B cell (primary cell): Measurements from ENCODE around the gene PLTP. TPM values are rescaled to one million over a fixed set of nuclear protein-coding genes. Genes with fewer than 3 reads are reported as not detected.

Source experiments
- ATAC-seq: fragments of 200-7000 bp; cut with Tn5 transposase; one replicate; pipeline ENCODE4 v1.10.0; 2021; ENCODE audit warnings: low read depth, mild to moderate bottlenecking, moderate number of reproducible peaks, moderate library complexity
- CTCF ChIA-PET: fragments of 350-600 bp; sonication (Branson Sonifier 250); formaldehyde crosslinking; loops from one replicate; lab custom pipeline; 2021; ENCODE audit warnings: antibody characterized with exemption, inconsistent platforms; lab: Charles Lee
- POLR2A ChIA-PET: fragments of 350-600 bp; sonication (Branson Sonifier 250); formaldehyde crosslinking; loops from one replicate; lab custom pipeline; 2021; ENCODE audit warnings: antibody characterized with exemption; lab: Charles Lee
- DNase-seq: peaks from one replicate; pipeline ENCODE4 v3.0.0; 2013
- H2AFZ ChIP-seq: 2 replicates; pipeline ENCODE4 v1.6.1; 2012; ENCODE audit warnings: mild to moderate bottlenecking, low read depth, low read length; ENCODE audit not compliant: insufficient read depth, poor library complexity, severe bottlenecking
- H3K27ac ChIP-seq, 2 donors: 1 replicate in 1 of 2; 2 replicates in 1 of 2; pipeline ENCODE4 v1.5.1; 2012 to 2013; ENCODE audit warnings: low read length in 2 of 2, mild to moderate bottlenecking in 2 of 2, moderate library complexity in 1 of 2
- H3K27me3 ChIP-seq, 4 experiments: fragments of 200-600 bp in 1 of 4; sonication (generic) in 1 of 4; replicated peaks in 1 of 4; 1 replicate in 2 of 4; 2 replicates in 2 of 4; pipeline versions ENCODE4 v1.6.1 to v1.7.0; 2013 to 2016; ENCODE audit warnings: low read length in 3 of 4, mild to moderate bottlenecking in 2 of 4, mixed read lengths in 1 of 4, moderate library complexity in 1 of 4; ENCODE audit not compliant: insufficient read depth in 4 of 4, control insufficient read depth in 3 of 4; ENCODE audit errors: control extremely low read depth in 1 of 4
- H3K36me3 ChIP-seq, 2 experiments: replicated peaks in 1 of 2; 1 replicate in 1 of 2; 2 replicates in 1 of 2; pipeline versions ENCODE4 v1.6.1 to v1.7.1; 2013; ENCODE audit warnings: low read length in 1 of 2; ENCODE audit not compliant: insufficient read depth in 2 of 2, control insufficient read depth in 1 of 2; ENCODE audit errors: control extremely low read depth in 1 of 2, extremely low read depth in 1 of 2
- H3K4me1 ChIP-seq, 2 donors: fragments of 200-600 bp in 1 of 2; sonication (generic) in 1 of 2; 1 replicate in 1 of 2; 2 replicates in 1 of 2; pipeline versions ENCODE4 v1.5.1 to v1.6.1; 2013 to 2017; ENCODE audit warnings: low read length in 2 of 2; ENCODE audit not compliant: control insufficient read depth in 2 of 2, insufficient read depth in 2 of 2
- H3K4me2 ChIP-seq: replicated peaks from 2 replicates; pipeline ENCODE3; 2012; ENCODE audit warnings: mild to moderate bottlenecking, low read depth, low read length; ENCODE audit not compliant: poor library complexity, severe bottlenecking
- H3K4me3 ChIP-seq, 5 experiments: fragments of 200-600 bp in 1 of 5; sonication (generic) in 1 of 5; 1 replicate in 3 of 5; 2 replicates in 2 of 5; pipeline versions ENCODE4 v1.5.1 to v1.7.0; 2011 to 2016; ENCODE audit warnings: low read length in 4 of 5, mild to moderate bottlenecking in 4 of 5, low read depth in 2 of 5, control low read depth in 1 of 5, moderate library complexity in 1 of 5; ENCODE audit not compliant: insufficient read depth in 1 of 5; ENCODE audit errors: control extremely low read depth in 1 of 5, extremely low read depth in 1 of 5
- H3K79me2 ChIP-seq: fragments of 200-600 bp; sonication (generic); one replicate; pipeline ENCODE4 v1.6.0; 2016; ENCODE audit warnings: low read length; ENCODE audit not compliant: control insufficient read depth, insufficient read depth
- H3K9ac ChIP-seq: fragments of 200-600 bp; sonication (generic); 2 replicates; pipeline ENCODE4 v1.6.1; 2017; ENCODE audit warnings: mild to moderate bottlenecking, low read length, moderate library complexity
- H3K9me3 ChIP-seq, 3 donors: one replicate each; pipeline versions ENCODE4 v1.6.1 to v1.7.1; 2013; ENCODE audit warnings: low read length in 2 of 3; ENCODE audit not compliant: control insufficient read depth in 2 of 3, insufficient read depth in 1 of 3; ENCODE audit errors: control extremely low read depth in 1 of 3
- H4K20me1 ChIP-seq: 2 replicates; pipeline ENCODE4 v1.6.0; 2012; ENCODE audit warnings: mild to moderate bottlenecking, low read length; ENCODE audit not compliant: insufficient read depth, control insufficient read depth, poor library complexity, severe bottlenecking
- H3K27ac Mint-ChIP-seq: one replicate; pipeline ENCODE4 v1.8.0; 2021; ENCODE audit warnings: mixed read lengths
- H3K27me3 Mint-ChIP-seq: one replicate; pipeline ENCODE4 v1.8.0; 2021; ENCODE audit warnings: mixed read lengths
- H3K4me1 Mint-ChIP-seq: one replicate; pipeline ENCODE4 v1.8.0; 2021; ENCODE audit warnings: mixed read lengths
- H3K4me3 Mint-ChIP-seq: one replicate; pipeline ENCODE4 v1.8.0; 2021; ENCODE audit warnings: mixed read lengths
- H3K9me3 Mint-ChIP-seq: one replicate; pipeline ENCODE4 v1.8.0; 2022; ENCODE audit warnings: mixed read lengths; ENCODE audit not compliant: insufficient read depth
- CTCF ChIP-seq: fragments of 200-600 bp; IDR thresholded peaks from one replicate; pipeline ENCODE4 v1.8.0; 2022; ENCODE audit warnings: antibody characterized with exemption, mild to moderate bottlenecking
- EZH2 ChIP-seq: IDR thresholded peaks from 2 replicates; pipeline ENCODE4 v1.6.1; 2012; ENCODE audit warnings: borderline replicate concordance, low read depth, mild to moderate bottlenecking, moderate library complexity, low read length; ENCODE audit not compliant: insufficient read depth, poor library complexity, severe bottlenecking
- WGBS: methylation state at CpG from one replicate; pipeline ENCODE4 v1.1.5; 2013; ENCODE audit warnings: missing lambda C conversion rate; ENCODE audit not compliant: insufficient coverage; 5-methylcytosine and 5-hydroxymethylcytosine counted together
- intact Hi-C: fragments of 100-400 bp; cut with micrococcal nuclease; formaldehyde crosslinking; loops from one replicate; pipeline ENCODE4 v1.10.0; 2022
- polyA plus RNA-seq: library from polyadenylated mRNA; depleted of rRNA; stranded (reverse); fragments of >200 nt; gene quantifications from 2 replicates; pipeline ENCODE4 v1.2.3, GENCODE V29; 2012
- total RNA-seq, 2 donors: library from RNA; stranded (reverse); fragments of 120-200 nt in 1 of 2; gene quantifications; 1 replicate in 1 of 2; 2 replicates in 1 of 2; pipeline versions ENCODE4 v1.2.3 to v1.2.4, GENCODE V29; 2013 to 2022

The PLTP gene
- total and polyA plus RNA-seq, 2 donors (not counting 1 experiment from before 2014, with no cell fraction given), result 1.4 to 4.0 TPM

- CTCF ChIA-PET, result interaction anchor here (1.1 kb wide), 1 partner anchor 24 kb away, joined by 3 read pairs; no protein-coding TSS in a partner anchor
- Histone ChIP-seq H3K79me2 (no peaks in the 10 kb centered on the region), H3K9me3 (peaks cover 0 to 3% (median 0%) of the 10 kb centered on the region in 3 donors), H3K4me2 (no peak overlapping the region), H3K36me3 (peaks cover 2 to 90% of the 10 kb centered on the region in 2 experiments), H3K4me3 (no peak overlapping the region), H4K20me1 (peaks cover 13% of the 10 kb centered on the region), H3K27me3 (no peaks in the 10 kb centered on the region), H2AFZ (no peak overlapping the region), H3K4me1 (no peaks in the 10 kb centered on the region), H3K27ac (no peak overlapping the region), H3K9ac (no peak overlapping the region)
- Mint-ChIP-seq H3K4me3 (no peak overlapping the region), H3K4me1 (peaks cover 4% of the 10 kb centered on the region), H3K9me3 (no peaks in the 10 kb centered on the region), H3K27me3 (no peaks in the 10 kb centered on the region), H3K27ac (peak overlapping the region; percentile 53)
- no peak for TF ChIP-seq EZH2
- no peak for TF ChIP-seq CTCF
- peak; percentile 25 for DNase-seq
- POLR2A ChIA-PET, result interaction anchor here (0.6 to 0.9 kb wide), 2 partner anchors 12 to 15 kb away, joined by 5 to 9 read pairs; partner anchors contain the start of gene PCIF1
- intact Hi-C loops, result no loop called here
- WGBS, result 90% methylated on average over 20 of the region's 20 CpGs
- no peak for ATAC-seq
Observed at GRCh38 chr20:45946149-45946970, 34.4 kb upstream of the PLTP start.

- intact Hi-C loops, result no loop called here
- Histone ChIP-seq H3K9me3 (peaks cover 0 to 3% (median 0%) of the 10 kb centered on the region in 3 donors), H3K9ac (no peak overlapping the region), H4K20me1 (peaks cover 11% of the 10 kb centered on the region), H3K36me3 (peaks cover 2 to 91% of the 10 kb centered on the region in 2 experiments), H3K27me3 (no peaks in the 10 kb centered on the region), H3K4me3 (no peak overlapping the region), H3K79me2 (no peaks in the 10 kb centered on the region), H3K4me2 (no peak overlapping the region), H3K4me1 (no peaks in the 10 kb centered on the region), H3K27ac (no peak overlapping the region), H2AFZ (no peak overlapping the region)
- ATAC-seq, result no peak
- Mint-ChIP-seq H3K27me3 (no peaks in the 10 kb centered on the region), H3K4me3 (no peak overlapping the region), H3K4me1 (peaks cover 4% of the 10 kb centered on the region), H3K9me3 (no peaks in the 10 kb centered on the region), H3K27ac (no peak overlapping the region)
- 96% methylated on average over 13 of the region's 13 CpGs for WGBS
- ChIA-PET CTCF (interaction anchor here (1.1 to 2.6 kb wide), 2 partner anchors 25 kb away, joined by 3 to 9 read pairs; no protein-coding TSS in a partner anchor), POLR2A (interaction anchor here (0.6 kb wide), 1 partner anchor 15 kb away, joined by 9 read pairs; no protein-coding TSS in a partner anchor)
- peak; percentile 23 for DNase-seq
- TF ChIP-seq CTCF, result no peak
- no peak for TF ChIP-seq EZH2
Observed at GRCh38 chr20:45945678-45946148, 33.8 kb upstream of the PLTP start.
